ENCODE data around the gene ZCRB1.
"Not testable (repeated sequence)": the region's sequence is repeated elsewhere in the genome, so short reads cannot be mapped to it uniquely, and the experiment has no call there.

The ZCRB1 gene

GRCh38 chr12:42356344-42356743 lies 30.4 kb upstream of the ZCRB1 start:
- Histone ChIP-seq H3K9me3 (replicated peaks; ENCODE audit: insufficient read depth, low read length) (no peaks in the 10 kb centered on the region), H3K4me2 (ENCODE audit: low read depth, low read length) (no peak overlapping the region), H3K27ac (ENCODE audit: low read length) (no peak overlapping the region), H2AFZ (ENCODE audit: low read length) (no peak overlapping the region), H3K9me2 (replicated peaks; ENCODE audit: insufficient read depth, low read length) (no peaks in the 10 kb centered on the region), H4K20me1 (ENCODE audit: insufficient read depth, low read length) (no peaks in the 10 kb centered on the region), H3K27me3 (replicated peaks; ENCODE audit: insufficient read depth, low read length) (no peaks in the 10 kb centered on the region), H3K79me2 (ENCODE audit: low read length) (peaks cover 30% of the 10 kb centered on the region), H3K4me1 (ENCODE audit: low read length) (peaks cover 22% of the 10 kb centered on the region), H3F3A (ENCODE audit: insufficient read depth, low read length) (peaks cover 19% of the 10 kb centered on the region), H3K4me3 (ENCODE audit: low read length) (no peak overlapping the region), H3K36me3 (replicated peaks; ENCODE audit: insufficient read depth, low read length) (no peaks in the 10 kb centered on the region; the same call in 1 of the 2 replicates), H3K9ac (ENCODE audit: low read length) (no peak overlapping the region)
- TF ChIP-seq EZH2phosphoT487 (IDR thresholded peaks at IDR 0.05; ENCODE audit: low read length) = no peak
- TF ChIP-seq EZH2 (optimal IDR thresholded peaks at IDR 0.05; ENCODE audit: low read depth, low read length) = no peak
- DNase-seq = no peak

GRCh38 chr12:42350021-42350407 lies 24.1 kb upstream of the ZCRB1 start:
- not testable (repeated sequence) for H3F3A ChIP-seq (ENCODE audit: insufficient read depth, low read length); H3K4me1 ChIP-seq (ENCODE audit: low read length); H2AFZ ChIP-seq (ENCODE audit: low read length); H3K4me3 ChIP-seq (ENCODE audit: low read length); H3K27ac ChIP-seq (ENCODE audit: low read length); H4K20me1 ChIP-seq (ENCODE audit: insufficient read depth, low read length); DNase-seq; H3K9ac ChIP-seq (ENCODE audit: low read length); H3K9me3 ChIP-seq (replicated peaks; ENCODE audit: insufficient read depth, low read length); H3K36me3 ChIP-seq (replicated peaks; ENCODE audit: insufficient read depth, low read length); H3K4me2 ChIP-seq (ENCODE audit: low read depth, low read length); H3K27me3 ChIP-seq (replicated peaks; ENCODE audit: insufficient read depth, low read length); H3K9me2 ChIP-seq (replicated peaks; ENCODE audit: insufficient read depth, low read length)
- H3K79me2 ChIP-seq (ENCODE audit: low read length) = peaks cover 53% of the 10 kb centered on the region

GRCh38 chr12:42349119-42350020 lies 23.5 kb upstream of the ZCRB1 start:
- not testable (repeated sequence) for H3K9me3 ChIP-seq (replicated peaks; ENCODE audit: insufficient read depth, low read length); H3K9me2 ChIP-seq (replicated peaks; ENCODE audit: insufficient read depth, low read length); H3K9ac ChIP-seq (ENCODE audit: low read length); DNase-seq; H3K4me2 ChIP-seq (ENCODE audit: low read depth, low read length); H3K4me1 ChIP-seq (ENCODE audit: low read length); H4K20me1 ChIP-seq (ENCODE audit: insufficient read depth, low read length); H3K36me3 ChIP-seq (replicated peaks; ENCODE audit: insufficient read depth, low read length); H3K27me3 ChIP-seq (replicated peaks; ENCODE audit: insufficient read depth, low read length); H3K4me3 ChIP-seq (ENCODE audit: low read length); H3K27ac ChIP-seq (ENCODE audit: low read length); H2AFZ ChIP-seq (ENCODE audit: low read length); H3F3A ChIP-seq (ENCODE audit: insufficient read depth, low read length)
- H3K79me2 ChIP-seq (ENCODE audit: low read length) = peaks cover 59% of the 10 kb centered on the region

- H3K36me3 ChIP-seq (replicated peaks; ENCODE audit: insufficient read depth, low read length) = no peaks in the 10 kb centered on the region
- no peaks in the 10 kb centered on the region for H3K27me3 ChIP-seq (replicated peaks; ENCODE audit: insufficient read depth, low read length)
- H3K9me3 ChIP-seq (replicated peaks; ENCODE audit: insufficient read depth, low read length) = no peaks in the 10 kb centered on the region
- H3K79me2 ChIP-seq (ENCODE audit: low read length) = peaks cover 75% of the 10 kb centered on the region
- DNase-seq = no peak
- TF ChIP-seq CTCF (IDR thresholded peaks at IDR 0.05; ENCODE audit: low read length) (no peak), EZH2phosphoT487 (IDR thresholded peaks at IDR 0.05; ENCODE audit: low read length) (no peak), EZH2 (optimal IDR thresholded peaks at IDR 0.05; ENCODE audit: low read depth, low read length) (no peak)
- H3K9me2 ChIP-seq (replicated peaks; ENCODE audit: insufficient read depth, low read length) = no peaks in the 10 kb centered on the region
- H3K4me1 ChIP-seq (ENCODE audit: low read length) = no peaks in the 10 kb centered on the region
- H3F3A ChIP-seq (ENCODE audit: insufficient read depth, low read length) = no peaks in the 10 kb centered on the region
- H3K27ac ChIP-seq (ENCODE audit: low read length) = no peak overlapping the region
- H4K20me1 ChIP-seq (ENCODE audit: insufficient read depth, low read length) = no peaks in the 10 kb centered on the region
- H2AFZ ChIP-seq (ENCODE audit: low read length) = no peak overlapping the region
- H3K4me3 ChIP-seq (ENCODE audit: low read length) = no peak overlapping the region
- H3K4me2 ChIP-seq (ENCODE audit: low read depth, low read length) = no peak overlapping the region
- no peak overlapping the region for H3K9ac ChIP-seq (ENCODE audit: low read length)
Measured at GRCh38 chr12:42346403-42347002, 20.6 kb upstream of the ZCRB1 start.
